ENCODE data around the gene INSYN2B.

- TF ChIP-seq CTCF (IDR thresholded peaks at IDR 0.05) (no peak), POLR2A (IDR thresholded peaks at IDR 0.05) (no peak)
These were observed 32.3 kb upstream of the INSYN2B start for GRCh38 chr5:170012622-170013021.
